Esophagus squamous epithelium (tissue), 4 donors: Measurements from ENCODE around the gene CDC42BPB.

Experiments
- POLR2A ChIP-seq, 4 donors: fragments of 450-650 bp; IDR thresholded peaks; one replicate each; pipeline ENCODE4 v1.6.1; 2017; ENCODE audit warnings: antibody characterized with exemption in 4 of 4, mild to moderate bottlenecking in 4 of 4, moderate library complexity in 3 of 4
- TF ChIP-seq, protein P1 (sequence below), 6 experiments: fragments of 450-650 bp in 4 of 6; fragments of 200-600 bp in 2 of 6; sonication (generic) in 2 of 6; IDR thresholded peaks; one replicate each; pipeline ENCODE4 v1.5.1; 2016 to 2019; ENCODE audit warnings: antibody characterized with exemption in 6 of 6, mild to moderate bottlenecking in 4 of 6, moderate library complexity in 4 of 6

DNA sequence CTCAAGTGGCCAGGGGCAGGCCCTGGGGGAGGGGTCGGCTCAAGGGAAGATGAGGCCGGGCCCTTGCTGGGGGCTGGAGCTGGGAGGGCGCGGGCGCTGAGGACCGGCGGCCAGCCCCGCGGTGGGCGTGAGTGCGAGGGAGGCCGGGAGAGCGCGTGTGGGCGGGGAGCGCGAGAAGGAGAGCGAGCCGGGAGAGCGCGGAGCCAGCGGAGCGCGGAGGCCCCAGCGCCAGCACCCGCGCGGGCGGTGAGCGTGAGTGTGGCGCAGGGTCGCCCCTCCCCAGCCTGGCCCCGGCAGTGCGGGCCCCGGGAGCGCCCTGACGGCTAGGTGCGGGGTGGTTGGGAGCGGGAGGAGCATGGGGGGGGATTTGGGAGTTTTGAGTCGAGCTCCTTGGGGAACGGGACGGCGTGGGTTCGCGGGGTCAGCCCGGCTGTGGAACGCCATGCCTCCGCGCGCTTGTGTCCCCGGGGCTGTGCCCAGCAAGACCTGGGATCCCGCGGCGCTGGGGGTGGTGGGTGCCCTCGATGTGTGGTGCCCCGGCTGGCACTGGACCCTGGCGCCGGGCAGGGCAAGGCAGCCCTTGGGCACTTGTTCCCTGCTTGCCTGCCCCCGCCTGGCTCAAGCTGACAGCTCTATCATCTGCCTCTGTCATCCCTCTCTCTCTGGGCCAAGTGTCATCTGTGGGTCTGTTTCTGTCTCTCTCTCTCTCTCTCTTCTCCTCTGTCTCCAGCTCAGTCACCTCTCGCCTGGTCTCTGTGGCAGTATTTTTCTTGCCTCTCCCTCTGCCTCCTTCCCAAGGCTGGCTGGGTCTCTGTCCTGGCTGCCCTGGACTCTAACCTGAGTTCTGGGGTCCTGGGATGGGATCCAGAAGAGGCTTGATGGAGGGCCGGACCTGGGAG lies 26.9 kb upstream of the CDC42BPB start, which contains the start of gene LBHD2:
- TF ChIP-seq, protein P1, sequence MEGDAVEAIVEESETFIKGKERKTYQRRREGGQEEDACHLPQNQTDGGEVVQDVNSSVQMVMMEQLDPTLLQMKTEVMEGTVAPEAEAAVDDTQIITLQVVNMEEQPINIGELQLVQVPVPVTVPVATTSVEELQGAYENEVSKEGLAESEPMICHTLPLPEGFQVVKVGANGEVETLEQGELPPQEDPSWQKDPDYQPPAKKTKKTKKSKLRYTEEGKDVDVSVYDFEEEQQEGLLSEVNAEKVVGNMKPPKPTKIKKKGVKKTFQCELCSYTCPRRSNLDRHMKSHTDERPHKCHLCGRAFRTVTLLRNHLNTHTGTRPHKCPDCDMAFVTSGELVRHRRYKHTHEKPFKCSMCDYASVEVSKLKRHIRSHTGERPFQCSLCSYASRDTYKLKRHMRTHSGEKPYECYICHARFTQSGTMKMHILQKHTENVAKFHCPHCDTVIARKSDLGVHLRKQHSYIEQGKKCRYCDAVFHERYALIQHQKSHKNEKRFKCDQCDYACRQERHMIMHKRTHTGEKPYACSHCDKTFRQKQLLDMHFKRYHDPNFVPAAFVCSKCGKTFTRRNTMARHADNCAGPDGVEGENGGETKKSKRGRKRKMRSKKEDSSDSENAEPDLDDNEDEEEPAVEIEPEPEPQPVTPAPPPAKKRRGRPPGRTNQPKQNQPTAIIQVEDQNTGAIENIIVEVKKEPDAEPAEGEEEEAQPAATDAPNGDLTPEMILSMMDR (IDR thresholded peaks at IDR 0.05) = no peak
- no peak for TF ChIP-seq POLR2A (IDR thresholded peaks at IDR 0.05)
